ENCODE data around the gene USP25. TPM values are rescaled to one million over a fixed set of nuclear protein-coding genes. Genes with fewer than 3 reads are reported as not detected.

USP25 gene
- total RNA-seq, 1 donor from 2014 or later: 54.5 TPM

- no peak for TF ChIP-seq CTCF (IDR thresholded peaks at IDR 0.05; ENCODE audit: insufficient read depth, low read length, severe bottlenecking)
- no peak for FAIRE-seq
- Histone ChIP-seq H3K27me3 (ENCODE audit: control insufficient read depth, insufficient read depth, low read length) (no peaks in the 10 kb centered on the region), H3K36me3 (ENCODE audit: control insufficient read depth, insufficient read depth, low read length) (peaks cover 1% of the 10 kb centered on the region), H3K4me3 (ENCODE audit: low read depth, low read length) (no peak overlapping the region)
- no peak for DNase-seq (ENCODE audit: low read depth)
Observed at GRCh38 chr21:15849927-15850326, 120.1 kb downstream of the USP25 start.

GRCh38 chr21:15850645-15851044 lies 120.9 kb downstream of the USP25 start:
- no peak overlapping the region for H3K4me3 ChIP-seq (ENCODE audit: low read depth, low read length)
- TF ChIP-seq CTCF (IDR thresholded peaks at IDR 0.05; ENCODE audit: insufficient read depth, low read length, severe bottlenecking): no peak
- peaks cover 3% of the 10 kb centered on the region for H3K36me3 ChIP-seq (ENCODE audit: control insufficient read depth, insufficient read depth, low read length)
- FAIRE-seq: no peak
- peak; percentile 75 for DNase-seq (ENCODE audit: low read depth)
- H3K27me3 ChIP-seq (ENCODE audit: control insufficient read depth, insufficient read depth, low read length): no peaks in the 10 kb centered on the region

GRCh38 chr21:15852146-15852545 lies 122.4 kb downstream of the USP25 start:
- Histone ChIP-seq H3K4me3 (ENCODE audit: low read depth, low read length) (no peak overlapping the region), H3K27me3 (ENCODE audit: control insufficient read depth, insufficient read depth, low read length) (no peaks in the 10 kb centered on the region), H3K36me3 (ENCODE audit: control insufficient read depth, insufficient read depth, low read length) (peaks cover 1% of the 10 kb centered on the region)
- DNase-seq (ENCODE audit: low read depth) (no peak), FAIRE-seq (no peak)
- no peak for TF ChIP-seq CTCF (IDR thresholded peaks at IDR 0.05; ENCODE audit: insufficient read depth, low read length, severe bottlenecking)

- no peak for FAIRE-seq
- Histone ChIP-seq H3K4me3 (ENCODE audit: low read depth, low read length) (no peak overlapping the region), H3K36me3 (ENCODE audit: control insufficient read depth, insufficient read depth, low read length) (peaks cover 1% of the 10 kb centered on the region), H3K27me3 (ENCODE audit: control insufficient read depth, insufficient read depth, low read length) (no peaks in the 10 kb centered on the region)
- DNase-seq (ENCODE audit: low read depth): no peak
- TF ChIP-seq CTCF (IDR thresholded peaks at IDR 0.05; ENCODE audit: insufficient read depth, low read length, severe bottlenecking): no peak
Observed at GRCh38 chr21:15853126-15853525, 123.3 kb downstream of the USP25 start.

- FAIRE-seq (no peak), DNase-seq (ENCODE audit: low read depth) (no peak)
- Histone ChIP-seq H3K36me3 (ENCODE audit: control insufficient read depth, insufficient read depth, low read length) (peaks cover 1% of the 10 kb centered on the region), H3K27me3 (ENCODE audit: control insufficient read depth, insufficient read depth, low read length) (no peaks in the 10 kb centered on the region), H3K4me3 (ENCODE audit: low read depth, low read length) (no peak overlapping the region)
- TF ChIP-seq CTCF (IDR thresholded peaks at IDR 0.05; ENCODE audit: insufficient read depth, low read length, severe bottlenecking): no peak
Observed at GRCh38 chr21:15856813-15857212, 127.0 kb downstream of the USP25 start.

- no peak for TF ChIP-seq CTCF (IDR thresholded peaks at IDR 0.05; ENCODE audit: insufficient read depth, low read length, severe bottlenecking)
- Histone ChIP-seq H3K4me3 (ENCODE audit: low read depth, low read length) (no peak overlapping the region), H3K36me3 (ENCODE audit: control insufficient read depth, insufficient read depth, low read length) (peaks cover 1% of the 10 kb centered on the region), H3K27me3 (ENCODE audit: control insufficient read depth, insufficient read depth, low read length) (no peaks in the 10 kb centered on the region)
- FAIRE-seq (no peak), DNase-seq (ENCODE audit: low read depth) (no peak)
Observed at GRCh38 chr21:15857740-15858139, 128.0 kb downstream of the USP25 start.

Measured in bronchial epithelial cell (primary cell).